ENCODE results near the gene B4GALT2. TPM values are rescaled to one million over a fixed set of nuclear protein-coding genes. Genes with fewer than 3 reads are reported as not detected.

Gene B4GALT2
- total RNA-seq, 1 donor from 2014 or later, result 50.4 TPM

Other genes starting within 250 kb of the B4GALT2 start
- 0.49 TPM for gene ARTN, start 45.4 kb upstream of the B4GALT2 start, total RNA-seq
- gene IPO13, start 32.3 kb upstream of the B4GALT2 start, total RNA-seq, result 14.0 TPM
- 12.3 TPM for gene DPH2, start 9.2 kb upstream of the B4GALT2 start, total RNA-seq
- gene ATP6V0B, start 4.2 kb upstream of the B4GALT2 start, total RNA-seq, result 102 TPM
- gene CCDC24, start 12.4 kb downstream of the B4GALT2 start, total RNA-seq, result 4.4 TPM
- 4.7 TPM for gene SLC6A9, start 52.3 kb downstream of the B4GALT2 start, total RNA-seq
- gene KLF17, start 139.6 kb downstream of the B4GALT2 start, total RNA-seq, result under 0.01 TPM
- gene KLF18, start 162.4 kb downstream of the B4GALT2 start, total RNA-seq, result not detected
- gene DMAP1, start 234.3 kb downstream of the B4GALT2 start, total RNA-seq, result 24.8 TPM